EH (cell line): ENCODE measurements around the gene MAPK8.

Experiments
- DNase-seq: peaks from one replicate; pipeline ENCODE4 v3.0.0-alpha.2; 2015; ENCODE audit warnings: low read depth

The MAPK8 gene

DNA sequence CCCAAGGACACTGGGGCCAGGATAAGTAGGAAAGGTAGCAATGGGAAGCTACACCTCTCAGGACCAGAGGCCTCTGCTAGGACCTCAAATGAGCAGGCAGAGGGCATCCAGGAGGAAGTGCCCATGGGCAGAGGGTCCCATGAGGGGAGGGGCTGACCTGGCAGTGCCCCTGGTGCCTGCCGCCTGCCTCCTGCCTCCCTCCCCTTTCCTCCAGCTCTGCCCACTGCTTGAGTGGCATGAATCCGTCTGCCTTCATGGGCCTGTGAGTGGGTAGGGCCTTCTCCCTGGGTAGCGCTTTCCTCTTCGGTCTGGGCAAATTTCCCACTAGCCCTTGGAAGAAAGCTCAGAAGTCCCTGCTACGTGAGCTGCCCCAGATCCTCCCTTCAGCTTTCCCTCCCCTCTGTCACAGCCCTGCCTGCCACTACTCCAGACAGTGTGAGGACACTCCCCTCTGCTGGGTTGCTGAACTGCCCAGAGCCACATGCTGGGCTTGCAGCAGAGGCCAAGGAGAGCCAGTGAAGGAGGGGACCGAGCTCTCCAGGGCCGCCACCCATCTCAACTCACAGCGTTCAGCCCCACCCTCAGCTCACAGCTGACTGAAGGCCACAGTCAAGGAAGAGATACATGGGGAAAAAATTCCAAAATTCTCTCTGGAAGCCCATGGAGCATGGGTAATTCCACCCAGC lies 157.0 kb downstream of the MAPK8 start:
- DNase-seq: peak; percentile 54

DNA sequence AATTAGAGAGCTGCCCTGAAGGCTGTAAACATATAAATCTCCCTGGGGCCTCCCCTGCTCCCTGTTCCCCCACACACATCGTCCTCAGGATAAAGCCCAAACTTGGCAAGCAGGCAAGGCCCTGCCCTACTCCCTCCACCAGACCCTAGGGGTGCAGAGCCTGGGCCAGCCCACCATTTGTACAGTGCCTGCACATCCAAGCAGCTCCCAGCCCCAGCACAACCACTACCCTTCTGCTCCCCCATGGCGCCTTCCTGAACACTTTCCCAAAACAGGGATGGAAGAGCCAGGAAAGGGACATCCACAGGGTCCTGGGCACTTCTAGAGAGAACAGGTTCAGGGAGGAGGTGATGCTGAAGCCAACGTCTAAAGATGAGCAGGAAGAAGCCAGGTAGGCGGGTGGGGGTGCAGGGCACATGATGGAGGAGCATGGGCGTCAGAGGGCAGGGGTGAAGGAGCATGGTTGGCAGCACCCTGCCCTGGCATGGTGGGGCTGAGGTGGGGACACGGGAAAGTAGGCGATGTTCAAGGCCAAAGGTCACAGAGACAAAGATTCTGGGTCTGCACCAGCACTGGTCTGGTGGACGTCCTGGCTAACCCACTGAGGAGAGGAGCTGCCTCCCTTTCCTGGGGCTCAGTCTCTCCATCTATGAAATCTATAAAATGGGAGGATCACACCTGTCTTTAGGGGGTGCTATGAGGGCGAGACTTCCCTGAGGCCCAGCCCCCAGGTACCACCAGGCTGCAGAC lies 157.8 kb downstream of the MAPK8 start:
- DNase-seq: no peak

DNA sequence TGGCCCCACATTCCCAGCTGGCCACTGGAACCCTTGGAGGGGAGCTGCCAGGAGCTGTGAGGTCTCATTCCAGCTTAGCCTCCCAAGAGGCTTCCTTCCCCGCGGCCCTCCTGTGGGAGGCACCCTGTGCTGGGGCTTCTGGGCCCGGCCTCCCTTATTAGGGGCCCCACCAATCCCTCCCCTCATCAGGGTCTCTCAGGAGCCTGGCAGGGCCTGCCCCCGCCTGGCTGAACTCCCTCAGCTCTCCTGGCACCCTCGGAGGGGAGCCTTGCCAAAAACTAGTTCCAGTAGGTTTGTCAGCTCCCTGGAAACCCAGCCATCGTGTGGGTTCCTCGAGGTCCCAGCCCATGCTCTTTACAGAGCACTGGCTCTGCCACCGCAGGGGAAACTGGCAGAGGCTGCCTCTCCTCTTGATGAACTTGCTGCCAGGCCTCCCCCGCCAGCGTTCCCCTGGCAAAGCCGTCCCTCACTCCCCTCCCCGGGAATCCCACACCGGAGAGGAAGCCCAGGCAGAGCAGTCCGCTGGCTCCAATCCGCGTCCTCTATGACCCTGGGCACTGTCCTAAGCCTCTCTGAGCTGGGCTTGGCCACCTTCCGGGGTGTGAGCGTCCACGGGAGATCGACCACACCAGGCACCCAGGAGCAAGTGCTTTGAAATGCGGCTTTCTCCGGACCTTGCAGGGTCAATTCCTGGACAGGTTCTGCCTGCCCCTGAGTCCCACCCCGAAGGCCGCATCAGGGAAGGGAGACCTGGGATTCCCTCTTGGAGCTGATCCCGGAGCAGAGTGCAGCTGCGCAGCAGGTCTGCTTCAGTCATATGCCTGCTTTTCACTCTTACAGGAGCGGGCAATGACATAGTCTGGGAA lies 158.6 kb downstream of the MAPK8 start:
- DNase-seq: no peak

DNA sequence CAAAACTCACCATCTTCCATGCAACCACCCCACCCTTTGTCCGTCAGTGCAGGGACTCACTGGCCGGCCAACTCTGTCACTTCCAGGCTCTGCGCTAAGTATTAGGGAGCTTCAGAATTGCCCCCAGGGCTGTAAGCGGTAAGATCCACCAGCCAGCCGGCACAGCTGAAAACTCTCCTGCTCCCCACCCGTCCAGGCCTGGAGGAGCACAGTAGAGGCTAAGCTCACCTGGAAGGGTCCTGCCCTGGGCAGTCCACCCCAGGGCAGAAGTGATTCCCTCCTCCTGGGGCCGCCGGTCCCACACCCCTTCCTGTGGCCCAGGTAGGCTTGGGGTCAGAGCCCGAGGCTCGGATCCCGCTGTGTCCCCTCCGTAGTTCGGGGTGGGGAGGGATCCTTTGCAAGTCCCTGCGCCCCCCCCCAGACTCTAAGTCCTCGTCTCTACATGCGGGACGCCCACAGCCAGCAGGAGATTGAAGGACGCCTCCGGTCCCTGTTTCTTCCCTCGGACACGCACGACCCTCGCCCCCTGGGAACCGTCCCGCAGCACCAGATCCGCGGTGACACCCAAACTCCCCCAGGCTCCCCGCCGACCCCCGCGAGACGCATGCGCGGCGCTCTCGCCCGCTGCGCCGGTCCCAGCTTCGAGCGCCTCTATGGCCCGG lies 159.5 kb downstream of the MAPK8 start:
- no peak for DNase-seq

DNA sequence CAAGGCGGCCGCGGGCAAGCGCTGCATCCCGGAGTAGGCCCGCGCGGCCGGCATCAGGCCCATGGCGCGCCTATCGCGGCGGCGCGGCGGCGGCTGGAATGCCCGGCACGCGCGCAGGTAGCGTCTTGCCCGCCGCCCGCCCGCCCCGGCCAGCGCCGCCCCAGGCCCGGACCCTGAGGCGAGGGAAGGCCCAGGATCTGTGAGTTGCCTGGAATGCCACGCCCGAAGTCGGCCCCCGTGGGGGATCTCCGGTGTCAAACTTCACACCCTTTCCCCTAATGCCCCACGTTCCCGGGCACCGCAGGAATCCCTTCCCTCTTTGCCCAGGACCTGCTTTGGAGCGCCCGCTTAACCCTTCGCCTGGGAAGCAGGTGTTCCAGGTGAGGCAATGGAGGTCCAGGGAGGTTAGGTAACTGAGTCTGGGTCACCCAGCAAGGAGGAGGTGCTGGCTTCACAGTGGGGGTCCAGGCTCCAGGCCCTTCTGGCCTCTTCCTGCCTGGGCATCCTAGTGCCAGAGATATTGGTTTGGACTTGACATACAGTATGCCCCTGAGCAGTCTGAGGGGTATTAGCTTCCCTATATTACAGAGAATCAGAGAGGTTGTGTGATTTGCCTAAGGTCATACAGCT lies 160.2 kb downstream of the MAPK8 start:
- DNase-seq: no peak

DNA sequence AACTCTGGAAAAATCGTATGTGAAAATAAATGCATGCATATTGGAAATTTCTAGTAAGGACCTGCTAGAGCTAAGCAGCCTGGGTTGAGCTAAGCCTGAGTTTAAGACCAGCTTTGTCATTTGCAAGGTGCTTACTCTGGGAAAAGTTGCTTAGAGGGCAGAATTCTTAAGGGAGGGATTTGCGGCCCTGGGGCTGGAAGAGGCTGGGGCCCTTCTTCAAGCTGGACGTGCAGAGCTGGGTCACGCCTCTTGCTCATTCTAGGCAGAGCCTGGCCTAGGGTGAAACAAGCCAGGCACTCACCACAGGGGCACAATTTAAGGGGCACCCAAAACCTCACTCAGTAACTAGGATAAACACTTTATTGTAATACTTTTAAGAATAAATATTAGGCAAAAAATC lies 161.2 kb downstream of the MAPK8 start:
- no peak for DNase-seq

DNA sequence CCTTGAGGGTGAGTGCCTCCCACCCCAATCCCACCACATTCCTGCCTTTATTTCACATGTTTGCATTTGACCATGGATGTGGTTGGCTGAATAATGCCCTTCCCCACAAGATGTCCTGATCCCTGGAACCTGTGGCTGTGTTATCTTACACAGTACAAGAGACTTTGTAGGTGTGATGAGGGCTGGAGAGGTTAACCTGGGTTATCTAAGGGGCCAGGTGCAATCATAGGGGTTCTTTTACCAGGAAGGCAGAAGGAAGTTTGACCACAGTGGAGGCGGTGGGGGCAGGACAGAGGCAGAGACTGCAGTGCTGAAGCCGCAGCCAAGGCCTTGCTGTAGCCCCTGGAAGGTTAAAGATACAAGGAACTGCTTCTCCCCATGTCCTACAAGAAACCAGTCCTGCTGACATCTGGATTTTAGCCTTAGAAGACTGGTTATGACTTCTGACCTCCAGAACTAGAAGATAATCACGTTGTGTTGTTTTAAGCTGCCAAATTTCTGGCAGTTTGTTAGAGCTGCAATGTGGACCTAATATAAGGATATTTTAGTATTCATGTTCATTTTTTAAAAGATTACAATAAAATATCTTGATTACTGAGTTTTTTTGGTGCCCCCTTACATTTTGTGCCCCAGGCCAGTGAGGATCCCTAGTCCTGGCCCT lies 161.8 kb downstream of the MAPK8 start:
- DNase-seq: no peak

DNA sequence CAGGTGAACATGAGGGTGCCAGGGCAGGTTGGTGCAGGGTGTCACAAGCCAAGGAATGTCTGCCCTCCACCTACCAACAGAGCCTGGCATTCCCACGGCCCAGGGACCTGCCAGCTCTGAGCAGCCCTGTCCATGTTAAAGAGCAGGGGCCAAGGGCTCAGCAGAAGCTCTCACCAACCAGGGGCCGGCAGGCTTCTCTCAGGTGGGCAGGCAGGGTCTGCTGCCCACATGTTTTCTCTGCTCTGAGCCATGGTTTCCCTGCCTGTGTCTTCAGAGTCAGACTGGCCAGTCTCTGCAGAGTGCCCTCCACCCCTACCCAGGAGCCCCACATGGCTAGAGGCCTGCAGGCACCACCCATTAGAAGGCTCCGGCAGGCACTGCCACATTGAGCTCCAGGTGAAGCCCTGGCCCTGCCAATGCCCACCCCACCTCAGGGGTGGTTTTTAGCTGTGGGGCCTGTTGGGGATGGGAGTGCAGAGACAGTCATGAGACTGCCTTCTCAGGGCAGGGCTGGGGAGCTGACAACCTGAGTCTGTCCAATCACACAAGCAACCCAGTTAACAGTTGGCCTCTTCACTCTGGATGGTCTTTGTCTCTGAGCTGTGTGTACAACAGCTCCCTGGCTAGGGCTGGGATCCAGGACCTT lies 162.5 kb downstream of the MAPK8 start:
- DNase-seq: no peak

DNA sequence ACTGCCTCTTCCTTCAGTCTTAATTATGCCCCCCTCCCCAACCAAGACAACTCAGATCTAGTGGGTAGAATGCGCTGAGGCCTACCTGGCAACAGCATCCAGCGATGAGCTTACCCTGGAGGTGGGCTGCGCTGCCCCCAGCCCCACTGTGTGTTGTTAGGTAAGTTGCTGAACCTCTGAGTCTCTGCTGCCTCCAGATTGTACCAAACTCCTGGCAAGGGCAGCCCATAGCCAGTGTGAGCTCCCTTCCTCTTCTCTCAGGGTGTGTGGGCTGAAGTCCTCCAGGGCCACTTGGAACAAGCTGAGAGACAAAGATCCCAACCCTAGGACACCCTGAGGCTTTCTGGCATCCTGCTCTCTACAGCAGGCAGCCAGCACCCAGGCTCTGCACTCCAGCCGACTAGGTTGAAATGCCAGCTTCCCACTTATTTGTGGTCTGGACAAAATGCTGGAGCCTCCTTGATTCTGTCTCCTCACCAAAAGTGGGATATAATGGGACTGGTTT lies 163.1 kb downstream of the MAPK8 start:
- peak; percentile 32 for DNase-seq

DNA sequence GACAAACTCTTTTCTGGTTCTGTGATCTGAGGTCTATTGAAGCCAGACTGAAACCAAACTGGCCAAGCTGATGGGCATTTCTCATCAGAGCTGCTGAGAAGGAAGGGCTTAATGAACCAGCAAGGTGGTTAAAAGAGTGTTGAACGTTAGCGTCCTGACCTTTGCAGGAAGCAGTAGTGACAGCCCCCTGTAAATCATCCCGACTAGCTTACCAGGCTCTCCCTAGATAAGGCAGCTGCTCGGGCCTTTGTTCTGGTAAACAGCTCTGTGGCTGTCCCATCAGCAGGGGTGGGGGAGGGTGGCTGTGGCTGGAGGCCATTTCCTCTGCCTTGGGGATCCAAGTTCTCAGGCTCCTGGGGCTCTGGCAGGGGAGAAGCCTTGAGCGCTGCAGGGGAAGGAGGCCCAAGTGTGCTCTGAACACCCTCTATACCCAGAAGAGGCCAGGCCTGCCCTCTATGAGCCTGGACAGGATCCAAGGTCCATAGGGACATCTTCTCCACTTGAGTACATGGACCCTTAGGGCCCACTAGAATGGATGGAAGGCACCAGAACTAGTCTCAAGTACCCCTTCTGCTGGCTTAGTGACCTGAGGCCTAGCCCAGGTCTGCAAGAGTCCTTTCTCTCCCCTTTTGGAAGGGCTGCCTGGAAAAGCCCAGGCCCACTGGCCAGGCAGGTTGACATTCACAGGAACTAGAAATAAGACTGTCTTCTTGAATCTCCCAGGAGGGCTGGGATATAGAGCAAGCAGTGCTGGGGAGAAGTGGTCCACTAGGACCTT lies 163.8 kb downstream of the MAPK8 start:
- peak; percentile 27 for DNase-seq

DNA sequence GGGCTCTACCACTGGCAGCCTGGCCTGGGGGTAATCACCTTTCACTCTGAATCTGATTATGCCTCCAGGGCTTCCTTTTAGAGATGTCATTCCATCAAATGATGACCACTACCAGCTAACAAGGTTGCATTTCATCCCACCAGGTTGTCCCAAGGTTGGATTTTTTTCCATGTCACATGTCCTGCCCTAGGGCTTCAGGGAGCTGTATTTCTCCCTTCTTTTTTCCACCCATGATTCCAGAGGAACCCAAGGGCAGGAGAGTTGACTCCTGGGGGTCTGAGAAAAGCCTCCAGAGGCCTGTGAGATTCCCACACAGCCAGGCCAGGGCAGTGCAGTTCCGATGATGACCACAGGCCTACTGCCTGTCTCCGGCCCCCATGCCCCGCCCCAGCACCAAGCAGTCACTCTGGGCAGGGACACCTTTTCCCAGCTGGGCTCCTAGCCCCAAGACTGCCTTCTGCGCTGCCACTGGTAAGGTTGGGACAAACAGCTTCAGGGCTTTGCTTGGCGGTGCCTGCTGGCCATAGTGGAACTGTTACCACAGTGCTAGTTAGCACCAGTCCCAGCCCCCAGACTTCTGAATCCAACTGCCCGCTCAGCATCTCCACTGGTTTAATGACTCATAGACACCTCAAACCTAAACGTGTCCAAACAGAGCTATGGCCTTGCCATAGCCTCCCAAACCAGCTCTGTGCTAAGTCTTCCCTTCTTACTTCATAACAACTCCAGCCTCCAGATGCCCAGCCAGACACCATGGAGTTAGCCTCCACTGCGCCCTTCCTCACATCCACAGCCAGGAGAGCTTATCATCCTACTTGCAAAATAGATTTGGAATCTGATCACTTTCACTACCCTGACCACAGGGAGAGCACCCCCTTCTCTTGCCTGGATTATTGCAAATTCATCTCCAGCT lies 164.7 kb downstream of the MAPK8 start:
- DNase-seq: peak; percentile 55

DNA sequence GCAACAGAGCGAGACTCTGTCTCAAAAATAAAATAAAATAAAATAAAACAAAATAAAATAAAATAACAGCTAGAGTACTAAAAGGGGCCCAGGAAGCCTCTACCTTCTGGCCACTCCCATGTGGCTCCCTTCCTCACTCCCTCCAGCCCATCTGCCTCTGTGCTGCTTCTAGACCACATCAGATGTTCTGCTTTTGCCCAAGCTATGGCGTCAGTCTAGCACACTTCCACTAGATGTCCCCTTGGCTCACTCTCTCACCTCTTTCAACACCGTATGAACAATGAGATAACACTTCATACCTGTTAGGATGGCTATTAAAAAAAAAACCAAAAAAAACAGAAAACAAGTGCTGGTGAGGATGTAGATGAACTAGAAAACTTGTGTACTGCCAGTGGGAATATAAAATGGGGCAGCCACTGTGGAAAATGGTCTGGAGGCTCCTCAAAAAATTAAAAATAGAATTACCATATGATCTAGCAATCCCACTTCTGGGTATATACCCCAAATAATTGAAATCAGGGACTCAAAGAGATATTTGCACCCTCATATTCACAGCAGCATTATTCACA lies 166.1 kb downstream of the MAPK8 start:
- DNase-seq: no peak

DNA sequence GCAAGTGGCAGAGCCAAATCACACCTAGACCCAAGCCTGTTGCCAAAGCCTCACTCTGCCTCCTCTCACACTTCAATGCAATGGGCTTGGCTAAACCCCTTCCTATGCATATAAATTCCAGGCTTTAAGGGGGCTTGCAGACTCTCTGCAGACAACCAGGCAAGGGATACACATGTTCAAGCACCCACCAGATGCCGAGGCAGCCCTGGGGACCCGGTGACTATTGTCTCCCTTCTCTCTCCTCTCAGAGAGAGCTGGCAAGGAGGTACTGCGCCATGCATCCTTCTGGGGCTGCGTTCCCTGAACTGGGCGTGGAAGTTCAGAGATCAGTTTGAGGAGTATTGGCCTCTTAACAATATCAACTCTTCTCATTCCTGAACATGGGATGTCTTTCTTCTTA lies 167.2 kb downstream of the MAPK8 start:
- DNase-seq: no peak

DNA sequence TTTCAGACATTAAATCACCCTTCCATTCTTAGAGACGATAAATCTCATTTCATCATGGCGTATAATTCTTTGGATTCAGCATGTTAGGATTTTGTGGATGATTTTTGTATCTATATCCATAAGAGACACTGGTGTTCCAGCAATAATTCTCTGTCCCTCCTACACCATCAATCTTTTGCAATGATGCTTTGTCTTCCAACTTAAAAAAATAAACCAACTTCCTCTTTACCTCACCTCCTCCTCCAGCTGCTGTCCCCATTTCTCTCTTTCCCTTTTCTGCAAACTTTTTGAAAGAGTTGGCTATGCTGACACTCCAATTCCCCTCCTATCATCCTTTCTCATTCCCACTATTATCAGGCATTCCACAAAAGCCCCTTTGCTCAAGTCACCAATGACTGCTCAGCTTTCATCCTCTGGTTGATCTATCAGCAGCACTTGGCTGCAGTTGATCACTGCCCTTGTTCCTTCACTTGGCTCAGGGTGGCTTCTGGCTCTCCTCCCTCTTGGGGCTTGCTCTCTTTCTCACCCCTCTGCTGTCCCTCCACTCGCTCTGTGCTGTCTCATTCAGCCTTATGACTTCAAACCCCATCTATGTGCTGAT lies 168.4 kb downstream of the MAPK8 start:
- DNase-seq: no peak

DNA sequence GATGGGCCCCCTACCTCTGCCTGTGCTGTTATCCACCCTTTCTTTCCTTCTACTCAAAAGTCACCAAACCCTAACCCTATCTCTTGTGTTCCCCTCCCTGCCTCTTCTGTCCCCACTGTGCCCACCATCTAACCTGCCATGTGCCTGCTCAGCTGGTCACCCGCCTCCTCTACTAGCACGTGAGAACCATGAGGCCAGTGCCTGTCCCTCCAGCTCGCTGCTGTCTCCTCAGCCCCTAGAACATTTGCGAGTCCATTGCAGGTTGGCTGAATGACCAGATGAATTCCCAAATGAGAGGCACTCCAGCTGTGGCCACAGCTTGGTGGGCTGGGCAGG lies 169.4 kb downstream of the MAPK8 start:
- DNase-seq: no peak

DNA sequence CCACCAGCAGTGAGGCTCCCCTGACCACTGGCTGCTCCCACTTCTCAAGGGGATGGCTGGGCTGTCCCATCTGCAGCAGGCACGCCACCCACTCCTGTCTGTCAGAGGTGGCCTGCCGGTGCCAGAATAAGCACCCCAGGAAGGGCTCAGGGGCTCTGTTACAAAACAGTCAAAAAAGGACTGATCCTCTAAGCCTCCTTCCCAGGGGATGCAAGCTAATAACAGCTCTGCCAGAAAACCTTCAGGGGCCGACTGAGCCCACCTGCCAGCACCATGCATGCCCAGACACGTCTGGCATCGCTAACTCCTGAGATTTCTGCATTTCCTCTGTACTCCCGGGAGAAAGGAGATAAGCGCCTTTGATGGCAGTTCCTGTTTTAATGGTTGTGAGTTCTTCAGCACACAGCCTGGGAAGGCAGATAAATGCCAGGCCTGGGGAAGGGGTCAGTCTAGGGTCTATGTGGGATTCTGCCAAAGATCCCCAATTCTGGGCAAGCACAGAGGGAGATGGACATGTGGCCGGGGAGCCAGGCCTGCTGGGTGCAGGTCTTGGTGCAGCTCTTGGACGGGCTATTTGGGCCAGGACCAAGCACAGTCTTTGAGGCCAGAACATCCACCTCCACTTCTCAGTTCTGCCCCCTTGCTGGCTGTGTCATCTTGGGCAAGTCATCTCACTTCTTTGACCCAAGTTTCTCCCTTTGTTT lies 170.0 kb downstream of the MAPK8 start:
- no peak for DNase-seq

DNA sequence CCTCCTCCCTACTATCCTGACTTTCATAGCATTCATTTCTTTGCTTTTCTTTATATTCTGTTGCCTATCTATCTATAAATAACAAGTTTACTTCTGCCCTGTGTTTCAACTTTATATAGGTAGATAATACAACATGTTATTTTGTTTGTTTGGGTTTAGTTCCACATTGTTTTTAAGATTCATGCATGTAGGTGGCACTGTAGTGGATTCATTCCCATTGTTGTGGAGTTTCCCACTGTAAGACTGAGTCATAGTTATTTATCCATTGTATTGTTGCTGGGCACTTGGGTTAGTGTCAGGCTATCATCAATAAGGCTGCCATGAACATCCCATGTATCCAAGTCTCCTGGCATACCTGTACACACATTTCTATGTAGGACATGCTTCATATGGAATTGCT lies 170.7 kb downstream of the MAPK8 start:
- no peak for DNase-seq
